ENCODE measurements around the gene DOC2B. TPM values are rescaled to one million over a fixed set of nuclear protein-coding genes. Genes with fewer than 3 reads are reported as not detected.

DOC2B gene
- polyA plus RNA-seq, 1 of the 3 experiments (the other 2 are of a cell fraction), result 0.16 TPM

DNA sequence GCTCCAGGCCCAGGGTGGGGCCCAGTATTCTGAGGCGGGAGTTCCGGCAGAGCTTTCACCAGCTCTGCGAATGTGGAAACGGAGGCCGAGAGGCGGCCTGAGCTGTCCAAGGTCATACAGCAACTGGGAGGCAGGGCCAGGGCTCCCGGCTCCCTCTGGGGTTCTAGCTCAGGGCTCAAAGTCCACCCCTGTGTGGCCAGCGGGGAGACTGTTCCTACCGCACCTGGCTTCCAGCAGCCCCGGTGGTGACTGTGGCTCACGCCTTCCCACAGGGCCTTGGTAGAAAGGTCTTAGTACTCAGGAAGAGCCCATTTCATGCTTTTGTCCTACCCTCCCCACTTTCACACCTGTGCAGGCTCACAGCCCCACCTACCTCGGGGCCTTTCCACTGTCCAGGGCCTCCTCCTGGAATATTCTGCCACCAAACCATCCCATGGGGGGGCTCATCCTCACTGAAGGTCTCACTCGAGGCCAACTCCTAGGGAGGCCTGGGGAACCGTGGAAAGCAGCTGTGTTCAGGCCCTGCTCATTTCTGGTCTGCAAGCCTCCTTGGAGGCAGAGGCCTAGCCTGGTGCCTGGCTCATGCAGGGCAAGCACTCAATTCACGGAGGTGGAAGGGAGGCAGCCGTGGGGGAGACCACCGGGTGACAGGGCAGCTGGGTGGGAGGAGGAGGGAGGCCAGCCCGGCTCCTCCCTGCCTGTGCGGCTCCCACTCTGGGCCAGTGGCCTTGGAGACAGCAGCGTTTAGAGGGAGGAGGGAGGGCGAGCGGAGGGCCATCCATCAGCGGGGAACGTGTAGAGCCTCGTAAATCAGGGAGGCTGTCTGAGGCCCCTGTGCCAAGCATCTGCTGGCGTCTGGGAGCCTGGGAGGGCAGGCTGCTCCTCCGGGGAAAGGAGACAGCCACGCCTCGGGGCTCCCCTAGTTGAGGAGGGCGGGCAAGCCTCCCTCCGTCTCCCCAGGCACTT lies 12.7 kb upstream of the DOC2B start:
- no peak overlapping the region for H2AFZ ChIP-seq (ENCODE audit: low read depth)
- H3K4me2 ChIP-seq, result no peak overlapping the region
- CTCF ChIA-PET, result no interaction called here
- no peak overlapping the region for H3K27ac ChIP-seq (ENCODE audit: low read depth in 2 of 2, low read length in 1 of 2)
- peaks cover 0 to 5% of the 10 kb centered on the region in 2 experiments; a peak in 1 of 4 replicates for H3K4me1 ChIP-seq (ENCODE audit: control insufficient read depth in 1 of 2, insufficient read depth in 2 of 2, low read depth in 1 of 2, low read length in 1 of 2)
- no peaks in the 10 kb centered on the region for H3K36me3 ChIP-seq (replicated peaks in 1 of 2; ENCODE audit: control insufficient read depth in 1 of 2, insufficient read depth in 2 of 2, low read length in 1 of 2)
- POLR2A ChIA-PET, result interaction anchor here (0.6 kb wide), 1 partner anchor 21 kb away, joined by 3 read pairs; no protein-coding TSS in a partner anchor
- no peak for DNase-seq
- no peak overlapping the region for H3K9ac ChIP-seq
- no peaks in the 10 kb centered on the region for H4K20me1 ChIP-seq (ENCODE audit: insufficient read depth)
- TF ChIP-seq FOXM1 (IDR thresholded peaks at IDR 0.05; ENCODE audit: low read depth) (no peak), YY1 (IDR thresholded peaks at IDR 0.05; ENCODE audit: low read depth) (no peak), PBX3 (IDR thresholded peaks at IDR 0.05) (no peak), GATA2 (CRISPR knock-in tag; IDR thresholded peaks at IDR 0.05) (no peak)
- TF ChIP-seq, protein P1, sequence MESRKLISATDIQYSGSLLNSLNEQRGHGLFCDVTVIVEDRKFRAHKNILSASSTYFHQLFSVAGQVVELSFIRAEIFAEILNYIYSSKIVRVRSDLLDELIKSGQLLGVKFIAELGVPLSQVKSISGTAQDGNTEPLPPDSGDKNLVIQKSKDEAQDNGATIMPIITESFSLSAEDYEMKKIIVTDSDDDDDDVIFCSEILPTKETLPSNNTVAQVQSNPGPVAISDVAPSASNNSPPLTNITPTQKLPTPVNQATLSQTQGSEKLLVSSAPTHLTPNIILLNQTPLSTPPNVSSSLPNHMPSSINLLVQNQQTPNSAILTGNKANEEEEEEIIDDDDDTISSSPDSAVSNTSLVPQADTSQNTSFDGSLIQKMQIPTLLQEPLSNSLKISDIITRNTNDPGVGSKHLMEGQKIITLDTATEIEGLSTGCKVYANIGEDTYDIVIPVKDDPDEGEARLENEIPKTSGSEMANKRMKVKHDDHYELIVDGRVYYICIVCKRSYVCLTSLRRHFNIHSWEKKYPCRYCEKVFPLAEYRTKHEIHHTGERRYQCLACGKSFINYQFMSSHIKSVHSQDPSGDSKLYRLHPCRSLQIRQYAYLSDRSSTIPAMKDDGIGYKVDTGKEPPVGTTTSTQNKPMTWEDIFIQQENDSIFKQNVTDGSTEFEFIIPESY (IDR thresholded peaks at IDR 0.05; ENCODE audit: borderline replicate concordance, low read depth), result no peak
- TF ChIP-seq, protein P2, sequence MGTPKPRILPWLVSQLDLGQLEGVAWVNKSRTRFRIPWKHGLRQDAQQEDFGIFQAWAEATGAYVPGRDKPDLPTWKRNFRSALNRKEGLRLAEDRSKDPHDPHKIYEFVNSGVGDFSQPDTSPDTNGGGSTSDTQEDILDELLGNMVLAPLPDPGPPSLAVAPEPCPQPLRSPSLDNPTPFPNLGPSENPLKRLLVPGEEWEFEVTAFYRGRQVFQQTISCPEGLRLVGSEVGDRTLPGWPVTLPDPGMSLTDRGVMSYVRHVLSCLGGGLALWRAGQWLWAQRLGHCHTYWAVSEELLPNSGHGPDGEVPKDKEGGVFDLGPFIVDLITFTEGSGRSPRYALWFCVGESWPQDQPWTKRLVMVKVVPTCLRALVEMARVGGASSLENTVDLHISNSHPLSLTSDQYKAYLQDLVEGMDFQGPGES (IDR thresholded peaks at IDR 0.05; ENCODE audit: low read depth, low read length), result no peak
- H3F3A ChIP-seq (replicated peaks; ENCODE audit: insufficient read depth), result peaks cover 3% of the 10 kb centered on the region
- H3K4me3 ChIP-seq (ENCODE audit: low read depth in 2 of 2, low read length in 1 of 2), result no peak overlapping the region
- WGBS (ENCODE audit: low lambda C conversion rate), result 61% methylated on average over 26 of the region's 31 CpGs
- no peaks in the 10 kb centered on the region; the same call in 1 of the 2 replicates for H3K27me3 ChIP-seq (ENCODE audit: insufficient read depth)
- no peaks in the 10 kb centered on the region for H3K79me2 ChIP-seq (ENCODE audit: insufficient read depth)
- no peaks in the 10 kb centered on the region for H3K9me3 ChIP-seq
- no peaks in the 10 kb centered on the region for H3K9me2 ChIP-seq

GRCh38 chr17:193426-193810 lies 12.0 kb upstream of the DOC2B start:
- Histone ChIP-seq H3K4me3 (ENCODE audit: low read depth in 2 of 2, low read length in 1 of 2) (no peak overlapping the region), H3K36me3 (replicated peaks in 1 of 2; ENCODE audit: control insufficient read depth in 1 of 2, insufficient read depth in 2 of 2, low read length in 1 of 2) (no peaks in the 10 kb centered on the region), H3K9me2 (no peaks in the 10 kb centered on the region), H3K9me3 (no peaks in the 10 kb centered on the region), H3K79me2 (ENCODE audit: insufficient read depth) (no peaks in the 10 kb centered on the region), H3K9ac (no peak overlapping the region), H3K4me1 (ENCODE audit: control insufficient read depth in 1 of 2, insufficient read depth in 2 of 2, low read depth in 1 of 2, low read length in 1 of 2) (peaks cover 0 to 5% of the 10 kb centered on the region in 2 experiments; a peak in 1 of 4 replicates), H3F3A (replicated peaks; ENCODE audit: insufficient read depth) (no peaks in the 10 kb centered on the region), H3K27me3 (ENCODE audit: insufficient read depth) (no peaks in the 10 kb centered on the region; the same call in 1 of the 2 replicates), H3K27ac (ENCODE audit: low read depth in 2 of 2, low read length in 1 of 2) (no peak overlapping the region), H4K20me1 (ENCODE audit: insufficient read depth) (no peaks in the 10 kb centered on the region), H3K4me2 (no peak overlapping the region), H2AFZ (ENCODE audit: low read depth) (no peak overlapping the region)
- POLR2A ChIA-PET, result interaction anchor here (0.6 kb wide), 1 partner anchor 20 kb away, joined by 3 read pairs; no protein-coding TSS in a partner anchor
- no peak for TF ChIP-seq TEAD4 (IDR thresholded peaks at IDR 0.05; ENCODE audit: borderline replicate concordance, insufficient read depth)
- TF ChIP-seq NRF1 (IDR thresholded peaks at IDR 0.05; ENCODE audit: low read depth, low read length), result no peak
- TF ChIP-seq TCF12 (IDR thresholded peaks at IDR 0.05), result no peak
- TF ChIP-seq SMC3 (IDR thresholded peaks at IDR 0.05; ENCODE audit: low read depth, low read length), result no peak
- no peak for TF ChIP-seq EZH2phosphoT487 (IDR thresholded peaks at IDR 0.05; ENCODE audit: borderline replicate concordance, low read depth)
- no peak for TF ChIP-seq PBX3 (IDR thresholded peaks at IDR 0.05)
- TF ChIP-seq POLR2AphosphoS5 (IDR thresholded peaks at IDR 0.05; ENCODE audit: low read depth, low read length), result no peak
- no peak for TF ChIP-seq SIN3A (IDR thresholded peaks at IDR 0.05; ENCODE audit: borderline replicate concordance, low read depth, low read length)
- TF ChIP-seq JUND (IDR thresholded peaks at IDR 0.05), result no peak
- no peak for TF ChIP-seq RFX5 (IDR thresholded peaks at IDR 0.05; ENCODE audit: low read length)
- TF ChIP-seq CTCF (IDR thresholded peaks at IDR 0.05), result no peak
- WGBS (ENCODE audit: low lambda C conversion rate), result 67% methylated on average over 5 of the region's 8 CpGs
- no peak for DNase-seq
- CTCF ChIA-PET, result no interaction called here
